K562 (cell line): ENCODE data around the gene ESRRB. TPM values are rescaled to one million over a fixed set of nuclear protein-coding genes. Genes with fewer than 3 reads are reported as not detected.

Experiments
- ATAC-seq: fragments of 200-7000 bp; cut with Tn5 transposase; 3 replicates; pipeline ENCODE4 v1.9.1; 2020; ENCODE audit warnings: moderate library complexity
- BruUV-seq: library from RNA; stranded (reverse); fragments of 400-500 nt; replicated peaks from 2 replicates; lab custom pipeline; 2021; lab: Mats Ljungman, UMichigan
- CTCF ChIA-PET: fragments of 300-600 bp; formaldehyde crosslinking; extraction: SDS; loops from one replicate; lab custom pipeline; 2021; ENCODE audit warnings: low intra/inter-chr PET ratio; lab: Yijun Ruan, JAX
- POLR2A ChIA-PET: fragments of 300-600, 350-650 bp; sonication (Branson Sonifier 250); formaldehyde crosslinking; extraction: SDS; loops from one replicate; lab custom pipeline; 2021; ENCODE audit warnings: antibody characterized with exemption, inconsistent platforms; lab: Yijun Ruan, JAX
- DNase-seq, 4 experiments: peaks; one replicate each; pipeline versions ENCODE4 v3.0.0 to v3.0.0-alpha.2; 2011 to 2018; ENCODE audit warnings: low spot score in 3 of 4, mixed read lengths in 3 of 4; ENCODE audit errors: extremely low read depth in 1 of 4
- FAIRE-seq: peaks from 2 replicates; lab custom pipeline; 2011; peaks lifted over from hg19 to GRCh38; lab: Jason Lieb, UNC
- H2AFZ ChIP-seq: 2 replicates; pipeline ENCODE4 v1.6.0; 2011; ENCODE audit warnings: low read depth, low read length, control low read depth, inconsistent platforms
- H3K27ac ChIP-seq: fragments of 200-600 bp; 3 replicates; pipeline ENCODE4 v1.8.0; 2011; ENCODE audit warnings: low read depth, mild to moderate bottlenecking, control low read depth, inconsistent platforms, low read length, moderate library complexity, mixed read lengths; ENCODE audit errors: extremely low read depth
- H3K27me3 ChIP-seq, 2 experiments: fragments of 300-600 bp in 1 of 2; 2 replicates in 1 of 2; 3 replicates in 1 of 2; pipeline versions ENCODE4 v1.6.0 to v1.8.0; 2011; ENCODE audit warnings: inconsistent platforms in 2 of 2, low read length in 2 of 2, mild to moderate bottlenecking in 1 of 2, mixed read lengths in 1 of 2, moderate library complexity in 1 of 2; ENCODE audit not compliant: control insufficient read depth in 2 of 2, insufficient read depth in 2 of 2
- H3K36me3 ChIP-seq: fragments of 300-600 bp; 3 replicates; pipeline ENCODE4 v1.8.0; 2011; ENCODE audit warnings: mild to moderate bottlenecking, low read length, inconsistent platforms; ENCODE audit not compliant: control insufficient read depth, insufficient read depth
- H3K4me1 ChIP-seq, 2 experiments: fragments of 200-600 bp in 1 of 2; replicated peaks in 1 of 2; 2 replicates in 1 of 2; 3 replicates in 1 of 2; pipeline versions ENCODE4 v1.5.1 to v1.8.0; 2011; ENCODE audit warnings: inconsistent platforms in 2 of 2, low read length in 2 of 2, mild to moderate bottlenecking in 1 of 2, mixed read lengths in 1 of 2, moderate library complexity in 1 of 2; ENCODE audit not compliant: control insufficient read depth in 2 of 2, insufficient read depth in 2 of 2
- H3K4me2 ChIP-seq: 2 replicates; pipeline ENCODE4 v1.6.1; 2011; ENCODE audit warnings: low read length, control low read depth, inconsistent platforms, mixed read lengths; ENCODE audit not compliant: insufficient read depth
- H3K4me3 ChIP-seq: fragments of 200-600 bp; sonication (generic), shearing (Covaris generic); 2 replicates; pipeline ENCODE4 v1.5.1; 2016; ENCODE audit warnings: control low read depth, inconsistent platforms
- H3K79me2 ChIP-seq: fragments of 200-600 bp; 3 replicates; pipeline ENCODE4 v1.8.0; 2011; ENCODE audit warnings: low read length, inconsistent platforms; ENCODE audit not compliant: control insufficient read depth, insufficient read depth
- H3K9ac ChIP-seq, 2 experiments: 2 replicates each; pipeline versions ENCODE4 v1.6.0 to v1.6.1; 2011; ENCODE audit warnings: low read depth in 2 of 2, low read length in 2 of 2, control low read depth in 1 of 2, inconsistent platforms in 1 of 2, mild to moderate bottlenecking in 1 of 2, mixed read lengths in 1 of 2; ENCODE audit not compliant: insufficient read depth in 1 of 2
- H3K9me1 ChIP-seq: one replicate; pipeline ENCODE4 v1.6.0; 2011; ENCODE audit warnings: inconsistent platforms, mild to moderate bottlenecking, low read length, moderate library complexity; ENCODE audit not compliant: control insufficient read depth, insufficient read depth
- H3K9me3 ChIP-seq: replicated peaks from 2 replicates; pipeline ENCODE4 v1.5.1; 2011; ENCODE audit warnings: low read depth, low read length, inconsistent platforms; ENCODE audit not compliant: control insufficient read depth, insufficient read depth
- H4K20me1 ChIP-seq: replicated peaks from 2 replicates; pipeline ENCODE4 v1.6.1; 2011; ENCODE audit warnings: low read length, inconsistent platforms, mixed read lengths; ENCODE audit not compliant: control insufficient read depth, insufficient read depth
- ELF4 ChIP-seq: fragments of 450-650 bp; formaldehyde crosslinking; IDR thresholded peaks from 2 replicates; pipeline ENCODE4 v1.4.0; 2022; ENCODE audit warnings: missing genetic modification characterization
- EP400 ChIP-seq: fragments of 450-650 bp; IDR thresholded peaks from 2 replicates; pipeline ENCODE4 v1.6.1; 2017; ENCODE audit warnings: antibody characterized with exemption, mild to moderate bottlenecking, moderate library complexity
- GABPB2 ChIP-seq: fragments of 250-450 bp; sonication (Bioruptor Pico); conservative IDR thresholded peaks from 2 replicates; pipeline ENCODE4 v1.5.1; 2021; ENCODE audit warnings: mild to moderate bottlenecking
- NFIC ChIP-seq: fragments of 450-650 bp; IDR thresholded peaks from 2 replicates; pipeline ENCODE4 v1.6.1; 2017; ENCODE audit warnings: mild to moderate bottlenecking, inconsistent platforms
- RFX7 ChIP-seq: fragments of 250-450 bp; sonication (Bioruptor Pico); IDR thresholded peaks from 2 replicates; pipeline ENCODE4 v1.5.1; 2021; ENCODE audit warnings: mild to moderate bottlenecking
- RNF2 ChIP-seq: sonication (generic); IDR thresholded peaks from 2 replicates; pipeline ENCODE4 v1.6.1; 2016
- WGBS: fragments of 100-300 bp; shearing (Covaris generic); methylation state at CpG from one replicate; pipeline ENCODE4 v1.1.6; 2016; ENCODE audit warnings: low coverage, mixed read lengths; ENCODE audit not compliant: insufficient coverage; ENCODE audit errors: missing lambda C conversion rate; 5-methylcytosine and 5-hydroxymethylcytosine counted together
- in situ Hi-C: fragments of 300-500 bp; cut with MboI; formaldehyde crosslinking; loops from 4 replicates; pipeline ENCODE4 v1.15.0; 2018; ENCODE audit warnings: inconsistent platforms, mixed read lengths
- intact Hi-C: fragments of 100-400 bp; cut with micrococcal nuclease; formaldehyde crosslinking; loops from 2 replicates; pipeline ENCODE4 v1.14.2; 2022
- polyA plus RNA-seq, 8 experiments: library from polyadenylated mRNA; depleted of rRNA in 4 of 8; stranded (reverse) in 5 of 8; unstranded in 3 of 8; fragments of >200 nt; fragmentation: Nextera tagmentation in 2 of 8; fragmentation: Illumina TruSeq in 1 of 8; extraction: Ambion mirVana in 2 of 8; extraction: Trizol in 1 of 8; gene quantifications; 2 replicates each; pipeline versions ENCODE4 v1.2.1 to v1.2.3, GENCODE V29; 2011 to 2014; ENCODE audit warnings: inconsistent platforms in 1 of 8, missing spikeins in 1 of 8
- total RNA-seq, 7 experiments: library from RNA; depleted of rRNA in 6 of 7; stranded (reverse); fragments of >200 nt in 6 of 7; fragmentation: Illumina TruSeq in 2 of 7; extraction: Trizol in 2 of 7; gene quantifications; 2 replicates each; pipeline versions ENCODE4 v1.2.1 to v1.2.3, GENCODE V29; 2011 to 2021; ENCODE audit warnings: low replicate concordance in 1 of 7
- TF ChIP-seq, protein P1 (sequence below), 2 experiments: fragments of 250-450 bp in 1 of 2; fragments of 450-650 bp in 1 of 2; sonication (Bioruptor Pico) in 1 of 2; IDR thresholded peaks; 2 replicates each; pipeline versions ENCODE4 v1.6.1 to v1.8.0; 2016 to 2021; ENCODE audit warnings: mild to moderate bottlenecking in 2 of 2, moderate library complexity in 2 of 2, missing compliant biosample characterization in 1 of 2, missing genetic modification characterization in 1 of 2
- TF ChIP-seq, protein P2 (sequence below): sonication (generic); formaldehyde crosslinking; IDR thresholded peaks from 2 replicates; pipeline ENCODE4 v1.8.0; 2022; ENCODE audit warnings: mild to moderate bottlenecking, missing genetic modification reagents
- TF ChIP-seq, protein P3 (sequence below): fragments of 250-450 bp; sonication (Bioruptor Pico); IDR thresholded peaks from 2 replicates; pipeline ENCODE4 v1.8.0; 2022; ENCODE audit warnings: inconsistent platforms
- TF ChIP-seq, protein P4 (sequence below): fragments of 450-650 bp; IDR thresholded peaks from 2 replicates; pipeline ENCODE4 v1.6.1; 2018; ENCODE audit warnings: mild to moderate bottlenecking, low read depth; ENCODE audit not compliant: partially characterized antibody

The ESRRB gene
- total and polyA plus RNA-seq, 9 of the 15 experiments (the other 6 are each of a cell fraction or from before 2014, with no cell fraction given), result 3.2 to 24.7 (median 14.5) TPM

DNA sequence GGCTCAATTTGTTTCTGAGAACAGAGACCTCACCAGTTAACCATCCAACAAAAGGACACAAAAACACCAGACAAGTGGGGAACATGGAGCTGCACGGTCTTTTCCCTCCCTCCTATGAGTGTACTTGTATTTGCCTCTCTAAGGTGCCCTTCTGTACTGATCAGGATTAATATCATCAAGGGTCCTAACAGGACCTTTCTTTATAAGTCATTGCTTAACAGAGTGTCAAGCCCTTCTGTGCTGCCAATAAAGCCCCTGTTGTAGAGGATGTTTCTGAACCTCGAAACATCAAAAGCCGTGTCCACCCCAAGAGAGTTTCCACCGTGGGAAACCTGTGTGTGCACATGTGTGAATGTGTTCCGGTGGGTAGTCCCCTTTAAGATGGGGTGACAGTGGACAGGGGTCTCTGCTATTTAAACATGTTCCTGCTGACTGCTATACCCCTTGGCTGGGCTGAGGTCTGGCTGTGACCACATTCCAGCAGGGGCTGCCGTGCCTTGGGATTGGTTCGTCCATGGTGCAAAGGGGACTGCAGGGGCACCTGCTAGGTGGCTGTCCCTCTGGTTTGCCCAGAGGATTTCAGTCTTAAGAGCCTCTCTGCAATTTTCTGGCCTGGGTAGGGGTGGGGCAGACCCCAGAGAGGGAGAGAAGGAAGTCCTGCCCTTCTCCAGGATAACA is 6.0 kb downstream of the ESRRB start:
- no peak for ATAC-seq
- Histone ChIP-seq H3K27me3 (no peaks in the 10 kb centered on the region), H3K27ac (no peak overlapping the region), H3K9me3 (no peaks in the 10 kb centered on the region), H4K20me1 (peaks cover 3% of the 10 kb centered on the region), H3K4me3 (no peak overlapping the region), H3K4me2 (no peak overlapping the region), H3K79me2 (no peaks in the 10 kb centered on the region), H3K4me1 (no peaks in the 10 kb centered on the region), H3K36me3 (no peaks in the 10 kb centered on the region; the same call in 2 of the 3 replicates), H3K9ac (no peak overlapping the region), H2AFZ (no peak overlapping the region), H3K9me1 (no peaks in the 10 kb centered on the region)
- FAIRE-seq, result no peak
- no TSS peak for BruUV-seq
- whole genome bisulfite sequencing, result 71% methylated on average over 6 of the region's 7 CpGs
- intact Hi-C loops, result loop anchor here (10.0 kb wide), 1 partner anchor 677 kb away; no protein-coding TSS in a partner anchor
- POLR2A ChIA-PET, result no interaction called here
- CTCF ChIA-PET, result no interaction called here
- TF ChIP-seq GABPB2 (CRISPR knock-in tag), result no peak
- TF ChIP-seq, all 486 proteins: peak for 0
- no peak for DNase-seq
- in situ Hi-C loops, result loop anchor here (25.0 kb wide), 1 partner anchor 670 kb away; no protein-coding TSS in a partner anchor

DNA sequence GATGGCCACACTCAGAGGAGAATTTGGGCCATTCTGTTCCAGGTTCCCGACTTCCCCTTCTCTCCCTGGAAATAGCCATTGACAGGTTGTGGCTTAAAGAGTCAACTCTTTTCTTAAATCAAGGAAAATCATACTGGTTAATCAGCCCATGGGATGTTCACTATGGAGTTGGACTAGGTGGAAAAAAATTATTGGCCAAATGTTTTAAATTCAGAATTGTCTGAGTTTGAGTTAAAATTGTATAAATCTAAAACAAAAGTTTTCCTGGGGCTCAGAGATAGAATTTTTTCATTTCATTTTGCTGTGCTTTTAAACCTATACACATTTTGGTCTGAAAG is 6.5 kb downstream of the ESRRB start:
- DNase-seq (no peak), ATAC-seq (no peak), FAIRE-seq (no peak)
- H2AFZ ChIP-seq, result no peak overlapping the region
- ChIA-PET CTCF (no interaction called here), POLR2A (no interaction called here)
- in situ Hi-C loops (loop anchor here (25.0 kb wide), 1 partner anchor 670 kb away; no protein-coding TSS in a partner anchor), intact Hi-C loops (loop anchor here (10.0 kb wide), 1 partner anchor 678 kb away; no protein-coding TSS in a partner anchor)
- no peak overlapping the region for H3K27ac ChIP-seq
- no CpG with 5 or more reads among the region's 1 CpG for WGBS
- H3K27me3 ChIP-seq, result no peaks in the 10 kb centered on the region
- H3K4me2 ChIP-seq, result no peak overlapping the region
- H3K79me2 ChIP-seq, result no peaks in the 10 kb centered on the region
- H3K4me1 ChIP-seq, result no peaks in the 10 kb centered on the region; a peak in 1 of 5 replicates
- H3K9ac ChIP-seq, result no peak overlapping the region
- H3K4me3 ChIP-seq, result no peak overlapping the region
- H3K9me1 ChIP-seq, result no peaks in the 10 kb centered on the region
- no peaks in the 10 kb centered on the region for H3K9me3 ChIP-seq
- BruUV-seq, result no TSS peak
- H4K20me1 ChIP-seq, result peaks cover 8% of the 10 kb centered on the region
- H3K36me3 ChIP-seq, result no peaks in the 10 kb centered on the region; the same call in 2 of the 3 replicates
- TF ChIP-seq, protein P1, sequence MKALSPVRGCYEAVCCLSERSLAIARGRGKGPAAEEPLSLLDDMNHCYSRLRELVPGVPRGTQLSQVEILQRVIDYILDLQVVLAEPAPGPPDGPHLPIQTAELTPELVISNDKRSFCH (CRISPR knock-in tag; IDR thresholded peaks at IDR 0.05), result no peak
- TF ChIP-seq, protein P1 (tag; IDR thresholded peaks at IDR 0.05), result no peak
- no peak for TF ChIP-seq NFIC
- TF ChIP-seq ELF4 (CRISPR knock-in tag), result no peak
- TF ChIP-seq, protein P2, sequence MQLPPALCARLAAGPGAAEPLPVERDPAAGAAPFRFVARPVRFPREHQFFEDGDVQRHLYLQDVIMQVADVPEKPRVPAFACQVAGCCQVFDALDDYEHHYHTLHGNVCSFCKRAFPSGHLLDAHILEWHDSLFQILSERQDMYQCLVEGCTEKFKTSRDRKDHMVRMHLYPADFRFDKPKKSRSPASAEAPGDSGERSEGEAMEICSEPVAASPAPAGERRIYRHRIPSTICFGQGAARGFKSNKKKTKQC, result no peak
- TF ChIP-seq, protein P3, sequence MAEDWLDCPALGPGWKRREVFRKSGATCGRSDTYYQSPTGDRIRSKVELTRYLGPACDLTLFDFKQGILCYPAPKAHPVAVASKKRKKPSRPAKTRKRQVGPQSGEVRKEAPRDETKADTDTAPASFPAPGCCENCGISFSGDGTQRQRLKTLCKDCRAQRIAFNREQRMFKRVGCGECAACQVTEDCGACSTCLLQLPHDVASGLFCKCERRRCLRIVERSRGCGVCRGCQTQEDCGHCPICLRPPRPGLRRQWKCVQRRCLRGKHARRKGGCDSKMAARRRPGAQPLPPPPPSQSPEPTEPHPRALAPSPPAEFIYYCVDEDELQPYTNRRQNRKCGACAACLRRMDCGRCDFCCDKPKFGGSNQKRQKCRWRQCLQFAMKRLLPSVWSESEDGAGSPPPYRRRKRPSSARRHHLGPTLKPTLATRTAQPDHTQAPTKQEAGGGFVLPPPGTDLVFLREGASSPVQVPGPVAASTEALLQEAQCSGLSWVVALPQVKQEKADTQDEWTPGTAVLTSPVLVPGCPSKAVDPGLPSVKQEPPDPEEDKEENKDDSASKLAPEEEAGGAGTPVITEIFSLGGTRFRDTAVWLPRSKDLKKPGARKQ (CRISPR knock-in tag), result no peak
- TF ChIP-seq RNF2, result no peak
- TF ChIP-seq, protein P4, sequence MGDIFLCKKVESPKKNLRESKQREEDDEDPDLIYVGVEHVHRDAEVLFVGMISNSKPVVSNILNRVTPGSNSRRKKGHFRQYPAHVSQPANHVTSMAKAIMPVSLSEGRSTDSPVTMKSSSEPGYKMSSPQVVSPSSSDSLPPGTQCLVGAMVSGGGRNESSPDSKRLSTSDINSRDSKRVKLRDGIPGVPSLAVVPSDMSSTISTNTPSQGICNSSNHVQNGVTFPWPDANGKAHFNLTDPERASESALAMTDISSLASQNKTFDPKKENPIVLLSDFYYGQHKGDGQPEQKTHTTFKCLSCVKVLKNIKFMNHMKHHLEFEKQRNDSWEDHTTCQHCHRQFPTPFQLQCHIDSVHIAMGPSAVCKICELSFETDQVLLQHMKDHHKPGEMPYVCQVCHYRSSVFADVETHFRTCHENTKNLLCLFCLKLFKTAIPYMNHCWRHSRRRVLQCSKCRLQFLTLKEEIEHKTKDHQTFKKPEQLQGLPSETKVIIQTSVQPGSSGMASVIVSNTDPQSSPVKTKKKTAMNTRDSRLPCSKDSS, result no peak
- TF ChIP-seq RFX7 (CRISPR knock-in tag), result no peak
- TF ChIP-seq EP400, result no peak
